GM19372 (cell line): Measurements from ENCODE around the gene KRT16.
"Not testable (repeated sequence)": the region's sequence is repeated elsewhere in the genome, so short reads cannot be mapped to it uniquely, and the experiment has no call there.

Source experiments
- ATAC-seq: cut with Tn5 transposase; IDR thresholded peaks from one replicate; pipeline ENCODE4 v1.9.1; 2021; ENCODE audit warnings: mild to moderate bottlenecking, low read depth, moderate library complexity; ENCODE audit not compliant: unreplicated experiment

Gene KRT16

GRCh38 chr17:41648411-41649195, 36.0 kb upstream of the KRT16 start:
- no peak for ATAC-seq

DNA sequence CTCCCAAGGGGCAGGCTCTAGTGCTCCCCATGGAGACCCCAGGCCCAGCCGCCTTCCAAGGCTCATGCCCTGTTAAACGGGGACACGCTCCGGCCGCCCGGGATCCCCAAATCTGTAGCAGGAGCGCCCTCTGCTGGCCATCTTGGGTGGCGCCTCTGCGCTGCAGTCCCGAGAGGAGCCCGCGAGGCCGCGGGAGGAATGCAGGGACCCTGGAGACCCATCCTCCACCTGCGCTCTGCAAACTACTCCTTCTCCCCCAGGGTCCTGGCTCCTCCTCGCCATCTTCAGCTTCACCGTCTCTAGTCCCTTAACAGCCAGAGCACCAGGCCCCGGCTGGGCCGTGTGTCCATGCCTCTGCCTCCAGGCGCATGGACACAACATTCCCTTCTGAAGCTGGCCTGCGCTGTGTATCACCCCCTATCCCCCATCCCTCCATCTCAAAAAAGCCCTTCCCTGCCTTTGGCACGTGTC, 35.4 kb upstream of the KRT16 start:
- ATAC-seq = no peak

DNA sequence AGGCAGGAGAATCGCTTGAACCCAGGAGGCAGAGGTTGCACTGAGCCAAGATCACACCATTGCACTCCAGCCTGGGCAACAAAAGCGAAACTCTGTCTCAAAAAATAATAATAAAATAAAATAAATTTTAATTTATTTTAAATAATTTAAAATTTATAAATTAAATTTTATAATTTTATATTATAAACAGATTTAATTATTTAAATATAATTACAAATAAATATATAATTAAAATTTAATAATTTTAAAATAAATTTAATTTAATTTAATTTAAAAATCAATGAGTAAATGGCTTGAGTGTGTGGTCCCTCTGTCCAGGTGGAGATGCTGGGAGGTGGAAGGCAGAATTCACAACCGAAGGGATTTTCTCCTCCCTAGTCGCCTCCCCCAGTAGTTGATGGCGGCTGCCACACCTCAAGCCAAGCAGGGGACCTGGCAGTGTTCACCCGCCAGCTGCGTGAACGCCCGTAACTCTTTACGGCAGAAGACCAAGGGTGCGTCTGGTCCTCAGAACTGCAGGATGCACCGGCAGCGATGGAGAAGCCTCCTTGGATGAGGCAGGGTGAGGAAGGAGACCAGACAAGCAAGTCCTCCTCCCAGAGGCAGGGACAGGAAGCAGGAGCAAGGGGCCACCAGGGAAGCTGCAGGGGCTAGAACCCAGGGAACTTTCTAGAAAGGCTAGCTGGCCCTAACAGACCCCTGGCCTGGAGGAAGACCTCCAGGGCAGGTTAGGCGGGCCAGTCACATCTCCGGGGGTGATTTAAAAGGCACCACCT, 34.7 kb upstream of the KRT16 start:
- ATAC-seq = no peak

GRCh38 chr17:41642252-41643156, 29.9 kb upstream of the KRT16 start:
- no peak for ATAC-seq

DNA sequence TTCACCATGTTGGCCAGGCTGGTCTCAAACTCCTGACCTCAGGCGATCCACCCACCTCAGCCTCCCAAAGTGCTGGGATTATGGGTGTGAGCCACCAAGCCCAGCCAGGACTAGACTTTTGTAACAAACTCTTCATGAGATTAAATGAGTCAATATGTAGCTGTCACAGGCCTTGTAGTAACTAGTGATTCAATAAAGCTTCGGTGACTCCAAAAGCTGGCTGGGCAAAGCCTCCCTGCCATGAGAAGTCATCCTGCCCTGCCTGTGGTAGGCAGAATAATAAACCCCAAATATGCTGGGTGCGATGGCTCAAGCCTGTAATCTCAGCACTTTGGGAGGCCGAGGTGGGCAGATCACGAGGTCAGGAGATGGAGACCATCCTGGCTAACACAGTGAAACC, 28.0 kb upstream of the KRT16 start:
- not testable (repeated sequence) for ATAC-seq

DNA sequence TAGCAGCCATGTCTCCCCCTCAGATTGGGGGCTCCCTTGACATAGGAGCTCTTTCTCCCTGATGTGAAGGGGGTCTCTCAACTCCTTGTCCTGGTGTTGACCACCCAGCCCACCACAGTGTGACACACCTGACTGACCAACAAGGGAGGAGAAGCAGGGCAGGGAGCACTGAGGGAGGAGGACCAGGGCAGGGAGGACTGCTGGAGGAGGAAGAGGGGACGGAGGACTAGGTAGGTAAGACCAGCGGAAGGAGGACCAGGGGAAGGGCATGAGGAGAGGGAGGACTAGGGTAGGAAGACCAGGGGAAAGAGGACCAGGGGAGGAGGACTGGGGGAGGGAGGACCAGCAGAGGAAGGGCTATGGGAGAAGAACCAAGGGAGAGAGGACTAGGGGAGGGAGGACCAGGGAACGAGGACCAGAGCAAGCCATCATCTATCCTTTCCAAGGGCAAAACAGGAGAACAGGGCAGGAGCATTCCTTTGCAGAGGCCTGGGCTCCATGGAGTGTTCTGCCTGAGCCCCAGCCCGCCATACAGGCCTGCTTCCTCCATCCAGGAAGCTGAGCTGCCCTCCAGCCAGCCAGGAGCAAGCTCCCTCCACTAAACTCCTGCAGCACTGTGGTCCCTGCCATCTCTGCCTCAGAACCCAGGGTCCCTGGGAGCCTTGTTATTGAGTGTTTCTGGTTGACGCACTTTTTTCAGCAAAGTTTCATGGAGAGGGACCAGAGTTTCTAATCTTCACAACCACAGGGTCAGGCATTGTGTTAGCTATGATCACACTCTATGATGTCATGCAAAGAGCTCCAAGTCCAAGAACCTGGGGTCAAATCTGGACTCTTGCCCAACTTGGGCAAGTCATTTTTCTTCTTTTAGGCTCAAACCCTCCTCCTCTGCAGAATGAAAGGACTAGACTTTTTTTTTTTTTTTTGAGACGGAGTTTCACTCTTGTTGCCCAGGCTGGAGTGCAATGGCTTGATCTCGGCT, 27.2 kb upstream of the KRT16 start:
- ATAC-seq = no peak

DNA sequence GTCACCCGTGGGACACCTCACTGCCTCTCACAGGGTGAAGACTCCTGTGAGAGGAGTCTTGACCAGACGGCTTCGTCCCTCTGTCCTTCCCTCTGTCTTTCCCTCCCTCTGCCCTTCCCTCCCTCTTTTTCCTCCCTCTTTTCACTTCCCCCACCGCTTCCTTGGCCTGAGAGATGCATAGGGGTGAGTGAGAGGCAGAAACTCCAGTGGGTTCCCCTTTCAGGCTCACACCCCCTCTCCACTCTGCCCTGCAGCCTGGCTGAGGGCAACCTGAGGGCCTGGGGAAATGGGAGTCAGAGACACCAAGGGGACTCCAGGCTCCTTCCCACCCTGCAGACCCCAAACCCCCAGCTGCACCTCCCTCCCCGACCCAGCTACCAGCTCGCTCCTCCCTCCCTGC, 26.4 kb upstream of the KRT16 start:
- ATAC-seq = no peak

- ATAC-seq = no peak
Observed at GRCh38 chr17:41638194-41638593, 25.6 kb upstream of the KRT16 start.

GRCh38 chr17:41636652-41637051, 24.1 kb upstream of the KRT16 start:
- no peak for ATAC-seq

GRCh38 chr17:41635121-41636097, 22.8 kb upstream of the KRT16 start:
- no peak for ATAC-seq

DNA sequence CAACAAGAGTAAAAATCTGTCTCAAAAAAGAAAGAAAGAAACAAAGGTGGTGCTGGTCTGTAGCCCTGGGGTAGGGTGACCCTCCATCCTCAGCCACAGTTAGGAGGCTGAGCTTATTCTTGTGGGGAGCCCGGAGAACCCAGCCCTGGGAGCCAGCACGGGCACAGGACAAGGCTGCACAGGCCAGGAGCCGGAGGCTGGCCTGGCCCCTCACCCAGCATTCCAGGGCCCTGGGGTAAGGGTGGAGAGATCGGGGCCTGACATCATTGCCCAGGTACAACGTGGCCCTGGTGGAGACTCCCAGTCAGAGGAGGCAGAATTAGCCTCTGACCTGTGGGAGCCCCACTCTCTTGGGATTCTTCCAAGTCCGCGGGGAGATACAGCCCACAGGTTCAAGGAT, 22.1 kb upstream of the KRT16 start:
- ATAC-seq = no peak

DNA sequence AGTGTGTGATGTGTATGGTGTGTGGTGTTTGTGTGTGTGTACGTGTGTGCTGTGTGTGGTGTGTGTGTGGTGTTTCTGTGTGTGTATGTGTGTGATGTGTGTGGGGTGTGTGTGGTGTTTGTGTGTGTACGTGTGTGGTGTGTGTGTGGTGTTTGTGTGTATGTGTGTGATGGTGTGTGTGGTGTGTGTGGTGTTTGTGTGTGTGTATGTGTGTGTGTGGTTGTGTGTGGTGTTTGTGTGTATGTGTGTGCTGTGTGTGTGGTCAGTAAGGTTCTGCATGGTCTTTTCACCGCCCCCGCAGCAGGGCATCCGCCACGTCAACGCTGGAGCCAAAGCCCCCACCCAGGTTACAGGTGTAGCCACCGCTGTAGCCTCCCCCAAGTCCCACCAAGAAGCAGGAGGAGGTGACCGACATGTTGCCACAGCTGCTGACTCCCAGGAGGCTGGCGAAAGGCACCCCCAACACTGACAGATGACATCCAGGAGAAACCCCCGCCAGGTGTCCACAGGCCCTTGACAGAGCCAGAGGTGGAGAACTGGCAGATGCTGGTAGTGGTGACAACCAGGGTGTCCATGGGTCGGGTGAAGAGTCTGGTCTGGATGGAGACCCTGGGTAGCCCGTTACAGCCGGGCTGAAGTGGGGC, 21.1 kb upstream of the KRT16 start:
- no peak for ATAC-seq

GRCh38 chr17:41632482-41633105, 20.0 kb upstream of the KRT16 start:
- ATAC-seq = no peak

DNA sequence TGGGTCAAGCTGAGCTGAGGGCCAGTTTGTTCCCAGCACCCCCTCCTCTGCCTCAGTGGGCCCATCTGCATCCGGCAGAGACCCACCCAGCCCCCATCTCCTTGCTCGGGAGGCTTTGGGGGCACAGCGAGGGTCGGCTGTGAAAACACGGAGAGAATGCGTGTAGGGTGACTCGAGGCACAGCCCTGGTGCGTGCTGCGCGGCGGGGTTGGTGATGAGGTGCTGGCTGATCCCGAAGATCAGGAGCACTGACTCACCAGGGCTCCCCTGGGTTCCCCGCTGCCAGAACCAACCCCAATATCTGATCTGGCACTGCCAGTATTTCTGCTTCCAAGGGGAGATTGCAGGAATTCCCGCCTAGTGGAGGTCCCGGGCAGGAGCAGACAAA, 19.3 kb upstream of the KRT16 start:
- ATAC-seq = no peak

DNA sequence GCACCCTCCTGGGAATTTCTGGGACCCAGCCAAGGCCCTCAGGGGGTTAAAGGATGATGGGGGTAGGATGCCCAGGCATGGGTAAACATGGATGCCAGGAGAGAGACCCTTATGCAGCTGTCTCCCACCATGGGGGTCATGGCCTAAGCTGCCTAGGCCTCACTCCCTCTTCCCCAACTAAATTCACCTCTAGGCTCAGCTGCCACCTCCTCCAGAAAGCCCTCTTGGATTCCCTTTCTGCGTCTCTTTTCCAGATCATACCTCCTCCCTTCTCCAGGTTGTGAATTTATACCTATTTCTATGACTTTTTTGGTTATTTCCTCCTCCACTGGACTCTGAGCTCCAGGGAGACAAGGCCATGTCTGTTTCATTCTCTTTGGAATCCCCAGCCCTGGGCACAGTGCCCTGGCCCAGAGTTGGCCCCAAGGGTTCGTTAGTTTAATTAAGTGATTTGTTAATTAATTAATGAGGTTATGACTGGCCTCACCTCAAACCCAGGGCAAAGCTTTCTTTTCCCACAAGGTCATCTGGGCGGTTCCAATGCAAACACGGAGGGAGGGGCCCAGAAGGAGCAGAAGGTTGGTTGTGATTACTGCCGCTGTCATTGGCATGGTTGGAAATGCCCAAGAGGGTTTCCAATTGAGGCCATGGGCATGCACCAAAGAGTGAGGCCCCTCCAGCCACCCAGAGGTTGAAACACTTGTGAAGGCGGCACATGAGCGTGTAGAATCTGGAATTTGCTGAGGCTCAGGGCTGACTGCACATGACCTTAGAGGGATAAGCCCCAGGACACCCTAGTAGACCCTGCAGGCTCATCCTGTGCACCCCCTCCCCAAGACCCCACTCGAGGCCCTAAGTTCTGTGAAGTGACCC, 18.7 kb upstream of the KRT16 start:
- ATAC-seq = no peak

DNA sequence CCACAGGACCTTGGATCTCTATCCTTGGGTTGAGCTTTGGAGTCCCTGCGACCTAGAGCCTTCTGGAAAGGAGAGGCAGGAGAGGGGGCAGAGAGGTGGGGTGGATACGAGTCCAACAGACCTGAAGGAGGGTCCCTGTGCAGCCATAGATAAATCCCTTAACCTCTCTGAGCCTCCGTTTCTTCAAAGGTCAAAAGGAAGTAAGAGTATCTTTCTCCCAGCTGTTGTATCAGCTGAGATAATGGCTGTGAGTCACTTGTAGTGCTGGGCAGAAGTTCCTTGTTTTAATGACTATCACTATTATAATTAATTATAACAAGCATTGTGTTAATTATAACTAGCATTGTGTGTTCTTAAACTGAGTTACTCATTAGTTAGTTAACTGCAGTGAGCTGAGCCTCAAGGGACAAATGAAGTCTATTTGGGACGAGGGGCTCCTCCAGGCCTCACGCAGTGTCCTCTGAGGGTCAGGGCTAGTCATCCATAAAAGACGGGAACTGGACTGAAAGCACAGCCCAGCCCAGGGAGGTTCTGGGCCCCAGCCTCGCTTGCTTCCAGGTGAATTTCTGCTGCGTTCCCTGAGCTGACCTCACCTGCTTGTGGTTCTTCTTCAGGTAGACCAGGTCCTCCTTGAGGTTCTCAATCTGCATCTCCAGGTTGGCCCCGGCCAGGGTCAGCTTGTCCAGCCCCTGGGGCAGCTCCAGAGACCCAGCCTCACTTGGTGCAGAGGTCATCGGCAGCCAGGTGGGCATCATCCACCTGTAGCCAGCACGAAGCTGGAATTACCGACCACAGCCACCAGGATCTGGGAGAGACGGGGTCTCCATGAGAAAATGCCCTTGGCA, 17.5 kb upstream of the KRT16 start:
- no peak for ATAC-seq
